Activated T-helper 17 cell treated with anti-CD3 and anti-CD28 coated beads, Interleukin-2, amount 50 U/mL, for 72 hours (primary cell): ENCODE measurements around the gene SSTR5. TPM values are rescaled to one million over a fixed set of nuclear protein-coding genes. Genes with fewer than 3 reads are reported as not detected.

ENCODE experiments used
- ATAC-seq: fragments of 150-1000 bp; cut with Tn5 transposase; replicated peaks from 2 replicates; pipeline ENCODE4 v1.10.0; 2021; ENCODE audit warnings: mild to moderate bottlenecking, moderate library complexity
- H3K27ac Mint-ChIP-seq: one replicate; pipeline ENCODE4 v1.8.0; 2022; ENCODE audit warnings: mixed read lengths
- H3K27me3 Mint-ChIP-seq: one replicate; pipeline ENCODE4 v1.8.0; 2022; ENCODE audit warnings: mixed read lengths
- H3K36me3 Mint-ChIP-seq: one replicate; pipeline ENCODE4 v1.8.0; 2022; ENCODE audit warnings: low read depth, mild to moderate bottlenecking, mixed read lengths
- H3K4me1 Mint-ChIP-seq: one replicate; pipeline ENCODE4 v1.8.0; 2022; ENCODE audit warnings: mixed read lengths
- H3K4me3 Mint-ChIP-seq: one replicate; pipeline ENCODE4 v1.8.0; 2022; ENCODE audit warnings: mild to moderate bottlenecking, mixed read lengths
- H3K9me3 Mint-ChIP-seq: one replicate; pipeline ENCODE4 v1.8.0; 2022; ENCODE audit warnings: mixed read lengths
- total RNA-seq, 2 donors: library from RNA; stranded (reverse); gene quantifications; one replicate each; pipeline ENCODE4 v1.2.3, GENCODE V29; 2022

The SSTR5 gene
- total RNA-seq, 2 donors from 2014 or later: not detected

DNA sequence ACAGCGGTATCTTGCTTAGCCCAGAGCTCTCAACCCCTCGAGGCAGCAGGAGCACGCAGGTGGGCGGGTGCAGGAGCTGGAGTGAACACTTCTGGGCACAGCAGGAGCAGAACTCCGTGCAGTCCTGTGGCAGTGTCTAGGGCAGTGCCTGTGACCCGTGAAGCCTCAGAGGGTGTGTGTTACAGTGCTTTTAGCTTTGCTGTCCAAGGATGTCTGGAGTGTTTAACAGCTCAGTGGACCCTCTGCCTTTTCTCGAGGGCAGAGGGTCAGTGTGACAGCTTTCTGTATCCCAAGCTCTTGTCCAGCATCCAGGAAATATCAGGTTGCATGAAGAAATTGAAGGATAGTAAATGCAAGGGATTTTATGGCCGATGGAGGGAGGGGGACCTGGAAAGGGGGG lies 16.4 kb upstream of the SSTR5 start:
- Mint-ChIP-seq H3K4me3 (no peak overlapping the region), H3K4me1 (no peaks in the 10 kb centered on the region), H3K27ac (no peak overlapping the region), H3K36me3 (no peaks in the 10 kb centered on the region), H3K9me3 (no peaks in the 10 kb centered on the region), H3K27me3 (peaks cover 4% of the 10 kb centered on the region)
- no peak for ATAC-seq

DNA sequence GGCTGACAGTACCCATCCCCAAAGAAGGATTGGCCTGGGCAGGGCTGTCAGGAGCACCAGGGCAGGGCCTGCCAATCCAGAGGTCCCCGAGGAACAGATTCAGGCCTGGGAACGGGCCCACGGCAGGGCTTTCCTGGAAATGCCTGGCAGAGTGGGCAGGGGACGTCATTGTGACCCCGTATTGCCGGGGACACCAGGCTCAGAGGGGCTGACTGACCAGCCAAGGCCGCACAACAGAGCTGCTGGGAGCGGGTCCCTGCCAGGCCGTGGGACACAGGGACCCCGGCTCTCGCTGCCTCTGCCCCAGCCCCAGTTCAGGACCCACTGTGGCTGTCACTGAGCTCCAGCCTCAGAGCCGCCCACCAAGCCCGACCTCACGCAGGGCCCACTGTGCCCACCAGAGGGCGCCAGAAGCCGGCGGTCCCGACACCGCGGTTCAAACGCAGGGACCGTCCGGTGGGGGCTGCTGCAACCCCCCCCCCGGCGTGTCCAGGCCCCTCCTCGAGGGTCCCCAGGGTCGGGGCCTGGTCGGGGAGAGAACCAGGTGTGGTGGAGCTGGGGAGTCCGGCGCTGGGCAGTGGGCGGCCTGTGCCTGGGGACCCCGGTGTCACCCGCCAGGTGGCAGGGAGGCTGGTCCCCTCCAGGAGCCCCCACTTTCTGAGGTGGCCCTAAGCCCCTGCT lies 15.2 kb upstream of the SSTR5 start:
- no peaks in the 10 kb centered on the region for H3K9me3 Mint-ChIP-seq
- ATAC-seq: peak; percentile 64
- H3K36me3 Mint-ChIP-seq: no peaks in the 10 kb centered on the region
- H3K27ac Mint-ChIP-seq: no peak overlapping the region
- H3K27me3 Mint-ChIP-seq: peaks cover 4% of the 10 kb centered on the region
- H3K4me1 Mint-ChIP-seq: no peaks in the 10 kb centered on the region
- H3K4me3 Mint-ChIP-seq: no peak overlapping the region

DNA sequence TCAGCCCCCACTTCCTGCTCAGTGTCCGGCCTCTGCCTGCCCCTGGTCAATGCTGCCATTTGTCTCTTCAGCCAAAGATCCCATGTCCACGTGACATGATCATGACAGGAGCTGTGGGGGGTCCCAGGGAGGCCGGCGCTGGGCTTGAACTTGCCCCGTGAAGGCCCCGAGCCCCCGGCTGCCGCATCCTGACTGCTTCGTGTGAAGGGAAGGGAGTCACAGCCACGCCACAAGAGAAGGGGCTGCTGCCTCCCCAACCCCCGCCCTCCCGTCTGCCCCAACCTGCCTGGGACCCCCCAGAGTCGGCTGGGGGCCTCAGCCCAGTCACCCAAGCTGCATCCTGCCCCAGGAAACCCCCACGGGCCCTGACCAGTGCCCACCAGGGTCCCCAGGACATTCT lies 14.3 kb upstream of the SSTR5 start:
- Mint-ChIP-seq H3K4me3 (no peak overlapping the region), H3K9me3 (no peaks in the 10 kb centered on the region), H3K27me3 (peaks cover 4% of the 10 kb centered on the region), H3K36me3 (no peaks in the 10 kb centered on the region), H3K27ac (no peak overlapping the region), H3K4me1 (no peaks in the 10 kb centered on the region)
- no peak for ATAC-seq

- Mint-ChIP-seq H3K36me3 (no peaks in the 10 kb centered on the region), H3K9me3 (no peaks in the 10 kb centered on the region), H3K4me1 (no peaks in the 10 kb centered on the region), H3K27ac (no peak overlapping the region), H3K27me3 (peaks cover 7% of the 10 kb centered on the region), H3K4me3 (no peak overlapping the region)
- ATAC-seq: no peak
Measured at GRCh38 chr16:1059310-1059709, 13.2 kb upstream of the SSTR5 start.

DNA sequence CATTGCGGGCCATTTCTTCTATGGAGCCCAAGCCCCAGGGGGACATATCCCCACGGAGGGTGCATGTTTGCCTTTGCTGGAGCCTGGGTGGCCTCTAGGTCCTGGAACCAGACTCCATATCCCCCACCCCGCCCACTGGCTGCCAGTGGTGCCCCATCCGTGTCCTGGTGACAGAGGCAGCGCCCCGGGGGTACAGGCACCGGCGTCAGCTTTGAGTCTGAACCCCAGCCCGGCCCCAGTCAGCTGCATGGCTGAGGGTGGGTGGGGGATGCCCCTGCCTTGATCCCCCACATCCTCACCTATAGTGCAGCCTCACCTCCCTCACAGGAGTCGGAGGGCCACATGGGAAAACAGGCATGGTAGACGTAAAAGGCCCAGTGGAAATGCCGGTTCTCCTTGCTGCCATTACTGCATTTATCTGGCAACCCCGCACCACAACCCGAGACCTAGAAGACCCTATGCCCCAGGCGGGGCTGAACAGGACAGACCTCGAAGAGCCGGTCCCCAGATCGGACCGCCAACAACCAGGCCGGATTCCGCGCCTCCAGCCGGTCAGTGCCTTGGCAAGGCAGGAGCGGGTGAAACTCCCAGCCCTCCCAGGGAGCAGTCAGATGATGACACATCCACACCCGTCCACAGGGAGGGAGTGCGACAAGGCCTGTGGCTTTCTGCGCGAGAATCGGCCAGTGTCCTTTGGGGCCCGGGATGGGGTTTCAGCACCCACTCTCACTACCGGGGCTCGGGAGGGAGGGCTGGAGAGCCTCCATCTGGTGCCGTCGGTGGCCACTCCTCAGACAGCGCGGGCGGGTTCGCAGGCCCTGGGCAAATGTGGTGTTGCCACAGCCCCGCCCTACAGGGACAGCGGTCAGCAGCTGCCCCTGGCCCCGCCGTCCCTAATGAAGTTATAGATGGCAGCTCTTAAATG lies 11.9 kb upstream of the SSTR5 start:
- Mint-ChIP-seq H3K4me1 (no peaks in the 10 kb centered on the region), H3K36me3 (no peaks in the 10 kb centered on the region), H3K9me3 (no peaks in the 10 kb centered on the region), H3K27me3 (peaks cover 14% of the 10 kb centered on the region), H3K27ac (no peak overlapping the region), H3K4me3 (no peak overlapping the region)
- ATAC-seq: no peak

DNA sequence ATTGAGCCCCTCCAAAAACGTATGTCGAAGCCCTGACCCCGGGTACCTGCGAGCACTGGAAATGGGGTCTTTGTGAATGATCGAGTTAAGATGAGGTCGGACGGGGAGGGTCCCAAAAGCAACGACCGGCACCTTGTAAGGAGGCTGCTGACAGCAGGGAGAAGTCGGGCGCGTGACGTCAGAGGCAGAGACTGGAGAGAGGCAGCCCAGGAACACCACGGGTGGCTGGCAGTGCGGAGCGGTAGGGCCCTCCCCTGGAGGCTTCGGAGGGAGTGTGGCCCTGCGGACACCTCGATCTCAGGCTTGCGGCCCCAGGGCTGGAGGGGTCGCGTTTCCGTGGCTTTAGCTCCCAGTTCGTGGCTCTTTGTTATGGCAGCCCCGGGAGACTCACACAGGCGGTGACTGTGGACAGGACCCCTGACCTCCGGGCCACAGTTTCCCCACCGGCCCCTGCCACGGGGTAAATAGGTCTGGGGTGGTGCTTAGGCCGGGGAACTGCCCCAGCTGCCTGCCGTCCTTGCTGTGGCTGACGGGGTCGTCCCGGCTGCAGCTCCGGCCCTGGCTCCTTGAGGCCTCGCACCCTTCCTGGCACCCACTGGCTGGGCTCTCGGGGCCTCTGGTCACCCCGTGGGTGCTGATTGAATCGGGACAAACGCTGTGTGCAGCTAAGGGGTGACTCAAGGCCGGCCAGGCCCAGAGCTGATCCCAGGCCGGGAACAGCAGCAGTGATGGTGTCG lies 10.6 kb upstream of the SSTR5 start:
- peaks cover 14% of the 10 kb centered on the region for H3K27me3 Mint-ChIP-seq
- H3K9me3 Mint-ChIP-seq: no peaks in the 10 kb centered on the region
- H3K4me3 Mint-ChIP-seq: no peak overlapping the region
- ATAC-seq: no peak
- H3K4me1 Mint-ChIP-seq: no peaks in the 10 kb centered on the region
- H3K36me3 Mint-ChIP-seq: no peaks in the 10 kb centered on the region
- no peak overlapping the region for H3K27ac Mint-ChIP-seq

- H3K4me3 Mint-ChIP-seq: no peak overlapping the region
Measured at GRCh38 chr16:1062895-1063294, 9.7 kb upstream of the SSTR5 start.

DNA sequence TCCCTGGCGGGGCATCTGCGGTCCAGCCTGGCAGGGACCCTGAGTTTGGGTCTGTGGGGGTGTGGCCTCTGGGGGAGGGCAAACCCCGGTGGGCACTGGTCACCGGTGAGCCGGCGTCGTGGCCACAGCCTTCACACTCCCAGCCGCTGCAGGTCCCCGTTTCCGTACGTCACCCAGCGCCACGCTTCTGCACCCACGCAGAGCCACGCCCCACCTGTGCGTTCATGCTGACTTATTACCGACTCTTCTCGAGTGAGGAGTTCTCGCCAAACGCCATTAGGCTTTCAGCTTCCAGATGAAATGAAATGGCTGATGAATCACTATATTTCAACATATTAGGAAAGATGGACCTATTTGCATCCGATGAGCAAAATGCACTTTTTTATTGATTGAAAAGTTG lies 8.8 kb upstream of the SSTR5 start:
- ATAC-seq: no peak
- H3K27me3 Mint-ChIP-seq: peaks cover 14% of the 10 kb centered on the region
- H3K9me3 Mint-ChIP-seq: no peaks in the 10 kb centered on the region
- no peaks in the 10 kb centered on the region for H3K4me1 Mint-ChIP-seq
- H3K36me3 Mint-ChIP-seq: no peaks in the 10 kb centered on the region
- H3K27ac Mint-ChIP-seq: no peak overlapping the region
- H3K4me3 Mint-ChIP-seq: no peak overlapping the region

More at GRCh38 chr16:1062895-1063294, 9.7 kb upstream of the SSTR5 start:
- H3K36me3 Mint-ChIP-seq: no peaks in the 10 kb centered on the region
- no peaks in the 10 kb centered on the region for H3K4me1 Mint-ChIP-seq
- H3K9me3 Mint-ChIP-seq: no peaks in the 10 kb centered on the region
- no peak overlapping the region for H3K27ac Mint-ChIP-seq
- H3K27me3 Mint-ChIP-seq: peaks cover 14% of the 10 kb centered on the region
- ATAC-seq: no peak

GRCh38 chr16:1065469-1066128 lies 6.9 kb upstream of the SSTR5 start:
- Mint-ChIP-seq H3K4me3 (no peak overlapping the region), H3K9me3 (no peaks in the 10 kb centered on the region), H3K36me3 (no peaks in the 10 kb centered on the region), H3K27me3 (peaks cover 12% of the 10 kb centered on the region), H3K27ac (no peak overlapping the region), H3K4me1 (no peaks in the 10 kb centered on the region)
- no peak for ATAC-seq

DNA sequence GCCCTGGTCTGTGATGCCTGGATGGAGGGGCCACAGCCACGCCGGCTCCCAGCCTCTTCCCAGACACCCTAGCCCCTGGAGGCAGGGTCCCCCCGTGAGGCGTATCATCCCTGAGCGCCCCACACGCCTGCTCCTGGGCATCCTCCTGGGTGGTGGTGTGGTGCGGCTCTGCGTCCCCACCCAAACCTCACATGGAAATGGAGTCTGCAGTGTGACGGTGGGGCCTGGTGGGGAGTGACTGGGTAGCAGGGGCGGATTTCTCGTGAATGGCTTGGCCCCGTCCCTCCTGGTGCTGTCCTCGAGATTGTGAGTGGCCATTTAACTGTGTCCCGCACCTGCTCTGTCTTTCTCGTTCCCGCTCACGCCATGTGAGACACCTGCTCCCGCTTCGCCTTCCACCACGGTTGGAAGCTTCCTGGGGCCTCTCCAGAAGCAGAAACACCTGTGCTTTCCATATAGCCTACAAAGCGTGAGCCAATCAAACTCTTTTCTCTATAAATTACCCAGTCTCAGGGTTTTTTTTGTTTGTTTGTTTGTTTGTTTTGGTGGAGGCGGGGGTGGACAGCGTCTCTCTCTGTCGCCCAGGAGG lies 5.9 kb upstream of the SSTR5 start:
- Mint-ChIP-seq H3K27me3 (peaks cover 12% of the 10 kb centered on the region), H3K4me1 (no peaks in the 10 kb centered on the region), H3K36me3 (no peaks in the 10 kb centered on the region), H3K9me3 (no peaks in the 10 kb centered on the region), H3K4me3 (no peak overlapping the region), H3K27ac (no peak overlapping the region)
- no peak for ATAC-seq

DNA sequence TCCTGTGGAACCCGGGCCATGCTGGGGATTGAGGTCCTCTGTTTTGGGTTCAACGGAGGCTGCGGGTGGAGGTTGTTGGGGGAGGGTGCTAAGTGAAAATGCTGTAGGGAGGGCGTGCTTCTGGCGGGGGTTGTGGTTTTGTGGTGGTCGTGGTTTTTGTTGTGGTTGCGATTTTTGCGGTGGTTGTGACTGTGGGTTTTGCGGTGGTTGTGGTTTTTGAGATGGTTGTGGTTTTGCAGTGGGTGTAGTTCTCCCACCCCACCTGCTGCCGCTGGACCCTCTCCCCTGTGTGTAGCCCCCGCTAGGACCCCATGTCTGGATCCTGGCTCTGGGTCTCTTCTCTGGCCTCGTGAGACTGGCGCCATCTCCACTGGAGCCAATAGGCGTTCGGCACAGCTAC lies 4.9 kb upstream of the SSTR5 start:
- Mint-ChIP-seq H3K27ac (peak overlapping the region; percentile 18), H3K4me3 (peak overlapping the region; percentile 2), H3K9me3 (no peaks in the 10 kb centered on the region), H3K36me3 (no peaks in the 10 kb centered on the region), H3K4me1 (no peaks in the 10 kb centered on the region), H3K27me3 (peaks cover 12% of the 10 kb centered on the region)
- no peak for ATAC-seq

GRCh38 chr16:1068451-1068850 lies 4.1 kb upstream of the SSTR5 start:
- no peaks in the 10 kb centered on the region for H3K4me1 Mint-ChIP-seq
- ATAC-seq: no peak
- H3K4me3 Mint-ChIP-seq: no peak overlapping the region
- no peaks in the 10 kb centered on the region for H3K9me3 Mint-ChIP-seq
- H3K27me3 Mint-ChIP-seq: peaks cover 12% of the 10 kb centered on the region
- H3K36me3 Mint-ChIP-seq: no peaks in the 10 kb centered on the region
- no peak overlapping the region for H3K27ac Mint-ChIP-seq

GRCh38 chr16:1069154-1069553 lies 3.4 kb upstream of the SSTR5 start:
- Mint-ChIP-seq H3K27me3 (peaks cover 10% of the 10 kb centered on the region), H3K4me1 (no peaks in the 10 kb centered on the region), H3K9me3 (no peaks in the 10 kb centered on the region), H3K36me3 (no peaks in the 10 kb centered on the region), H3K27ac (no peak overlapping the region), H3K4me3 (no peak overlapping the region)
- ATAC-seq: peak; percentile 56
